ENCODE results near the gene CD163.

Gene CD163

GRCh38 chr12:7483343-7483742 is 20.2 kb downstream of the CD163 start:
- Histone ChIP-seq H3K9ac (ENCODE audit: low read depth, low read length, poor library complexity) (no peak overlapping the region), H3K18ac (ENCODE audit: low read length) (no peak overlapping the region), H2AK5ac (ENCODE audit: low read depth, low read length) (no peak overlapping the region), H3K23ac (ENCODE audit: low read depth, low read length, poor library complexity) (no peak overlapping the region), H3K4me1 (ENCODE audit: control insufficient read depth in 2 of 2, insufficient read depth in 1 of 2, low read depth in 1 of 2, low read length in 2 of 2) (no peaks in the 10 kb centered on the region), H3K9me3 (replicated peaks in 1 of 2; ENCODE audit: control insufficient read depth in 2 of 2, insufficient read depth in 1 of 2, low read depth in 1 of 2, low read length in 2 of 2) (no peaks in the 10 kb centered on the region), H2BK15ac (ENCODE audit: low read length) (no peak overlapping the region), H4K8ac (ENCODE audit: low read depth, low read length) (no peak overlapping the region), H3K4me3 (ENCODE audit: low read length in 2 of 2) (no peak overlapping the region), H2BK120ac (ENCODE audit: low read depth, low read length) (no peak overlapping the region), H3K27me3 (ENCODE audit: control insufficient read depth in 3 of 3, insufficient read depth in 3 of 3, low read depth in 1 of 3, low read length in 3 of 3) (no peaks in the 10 kb centered on the region), H2BK12ac (ENCODE audit: low read length) (no peak overlapping the region), H3K27ac (replicated peaks; ENCODE audit: low read length) (no peak overlapping the region), H3K4ac (ENCODE audit: low read length) (no peak overlapping the region), H3K36me3 (replicated peaks in 1 of 2; ENCODE audit: control insufficient read depth in 2 of 2, insufficient read depth in 2 of 2, low read length in 2 of 2) (no peaks in the 10 kb centered on the region), H3K79me1 (ENCODE audit: low read depth, low read length) (no peaks in the 10 kb centered on the region), H3K4me2 (ENCODE audit: insufficient read depth, low read length, poor library complexity, severe bottlenecking) (no peak overlapping the region), H2AFZ (ENCODE audit: low read length) (no peak overlapping the region), H4K91ac (ENCODE audit: low read depth, low read length, poor library complexity) (no peak overlapping the region), H2BK5ac (ENCODE audit: low read length) (no peak overlapping the region), H3K14ac (ENCODE audit: low read length) (no peak overlapping the region)
- no CpG with 5 or more reads among the region's 5 CpGs for WGBS, 2 donors (ENCODE audit: extremely low coverage in 2 of 2, insufficient read length in 2 of 2, insufficient replicate concordance in 1 of 2)
- no peak for DNase-seq (ENCODE audit: low spot score)

DNA sequence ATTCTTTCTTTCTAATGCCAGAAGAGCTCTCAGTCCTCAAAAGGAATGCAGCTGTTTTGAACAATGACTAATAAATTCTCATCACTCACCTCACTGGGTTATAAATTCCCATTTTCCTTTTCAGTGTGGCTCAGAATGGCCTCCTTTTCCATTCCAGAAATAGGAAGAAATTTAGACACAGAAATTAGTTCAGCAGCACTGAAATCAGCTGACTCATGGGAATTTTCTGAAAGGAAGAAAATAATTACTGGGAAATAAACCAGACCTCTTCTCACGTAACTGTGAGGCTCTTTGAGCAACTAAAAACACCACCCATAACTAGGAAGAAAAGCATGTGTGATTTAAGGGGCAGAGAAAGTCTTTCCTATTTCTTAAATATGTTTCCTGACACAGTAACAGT is 23.8 kb downstream of the CD163 start:
- Histone ChIP-seq H2AK5ac (ENCODE audit: low read depth, low read length) (no peak overlapping the region), H2AFZ (ENCODE audit: low read length) (no peak overlapping the region), H3K27me3 (ENCODE audit: control insufficient read depth in 3 of 3, insufficient read depth in 3 of 3, low read depth in 1 of 3, low read length in 3 of 3) (no peaks in the 10 kb centered on the region), H2BK12ac (ENCODE audit: low read length) (no peak overlapping the region), H3K36me3 (replicated peaks in 1 of 2; ENCODE audit: control insufficient read depth in 2 of 2, insufficient read depth in 2 of 2, low read length in 2 of 2) (no peaks in the 10 kb centered on the region), H3K4me1 (ENCODE audit: control insufficient read depth in 2 of 2, insufficient read depth in 1 of 2, low read depth in 1 of 2, low read length in 2 of 2) (no peaks in the 10 kb centered on the region), H3K18ac (ENCODE audit: low read length) (no peak overlapping the region), H3K23ac (ENCODE audit: low read depth, low read length, poor library complexity) (no peak overlapping the region), H3K4me3 (ENCODE audit: low read length in 2 of 2) (no peak overlapping the region), H3K4ac (ENCODE audit: low read length) (no peak overlapping the region), H2BK15ac (ENCODE audit: low read length) (no peak overlapping the region), H3K4me2 (ENCODE audit: insufficient read depth, low read length, poor library complexity, severe bottlenecking) (no peak overlapping the region), H3K9ac (ENCODE audit: low read depth, low read length, poor library complexity) (no peak overlapping the region), H2BK120ac (ENCODE audit: low read depth, low read length) (no peak overlapping the region), H4K8ac (ENCODE audit: low read depth, low read length) (no peak overlapping the region), H4K91ac (ENCODE audit: low read depth, low read length, poor library complexity) (no peak overlapping the region), H3K27ac (replicated peaks; ENCODE audit: low read length) (no peak overlapping the region), H3K79me1 (ENCODE audit: low read depth, low read length) (no peaks in the 10 kb centered on the region), H2BK5ac (ENCODE audit: low read length) (no peak overlapping the region), H3K9me3 (replicated peaks in 1 of 2; ENCODE audit: control insufficient read depth in 2 of 2, insufficient read depth in 1 of 2, low read depth in 1 of 2, low read length in 2 of 2) (no peaks in the 10 kb centered on the region), H3K14ac (ENCODE audit: low read length) (no peak overlapping the region)
- DNase-seq (ENCODE audit: low spot score), result no peak
- no CpG with 5 or more reads among the region's 1 CpG for WGBS, 2 donors (ENCODE audit: extremely low coverage in 2 of 2, insufficient read length in 2 of 2, insufficient replicate concordance in 1 of 2)

GRCh38 chr12:7472060-7472459 is 31.5 kb downstream of the CD163 start:
- Histone ChIP-seq H4K91ac (ENCODE audit: low read depth, low read length, poor library complexity) (no peak overlapping the region), H2BK120ac (ENCODE audit: low read depth, low read length) (no peak overlapping the region), H3K79me1 (ENCODE audit: low read depth, low read length) (no peaks in the 10 kb centered on the region), H2BK12ac (ENCODE audit: low read length) (no peak overlapping the region), H3K4ac (ENCODE audit: low read length) (no peak overlapping the region), H2BK5ac (ENCODE audit: low read length) (no peak overlapping the region), H2AFZ (ENCODE audit: low read length) (no peak overlapping the region), H3K4me3 (ENCODE audit: low read length in 2 of 2) (no peak overlapping the region), H3K23ac (ENCODE audit: low read depth, low read length, poor library complexity) (no peak overlapping the region), H3K27me3 (ENCODE audit: control insufficient read depth in 3 of 3, insufficient read depth in 3 of 3, low read depth in 1 of 3, low read length in 3 of 3) (no peaks in the 10 kb centered on the region), H3K36me3 (replicated peaks in 1 of 2; ENCODE audit: control insufficient read depth in 2 of 2, insufficient read depth in 2 of 2, low read length in 2 of 2) (no peaks in the 10 kb centered on the region), H3K4me1 (ENCODE audit: control insufficient read depth in 2 of 2, insufficient read depth in 1 of 2, low read depth in 1 of 2, low read length in 2 of 2) (no peaks in the 10 kb centered on the region), H3K14ac (ENCODE audit: low read length) (no peak overlapping the region), H3K4me2 (ENCODE audit: insufficient read depth, low read length, poor library complexity, severe bottlenecking) (no peak overlapping the region), H3K18ac (ENCODE audit: low read length) (no peak overlapping the region), H2AK5ac (ENCODE audit: low read depth, low read length) (no peak overlapping the region), H3K9ac (ENCODE audit: low read depth, low read length, poor library complexity) (no peak overlapping the region), H2BK15ac (ENCODE audit: low read length) (no peak overlapping the region), H3K9me3 (replicated peaks in 1 of 2; ENCODE audit: control insufficient read depth in 2 of 2, insufficient read depth in 1 of 2, low read depth in 1 of 2, low read length in 2 of 2) (no peaks in the 10 kb centered on the region), H3K27ac (replicated peaks; ENCODE audit: low read length) (no peak overlapping the region), H4K8ac (ENCODE audit: low read depth, low read length) (no peak overlapping the region)
- no peak for DNase-seq (ENCODE audit: low spot score)
- no CpG with 5 or more reads among the region's 6 CpGs for WGBS, 2 donors (ENCODE audit: extremely low coverage in 2 of 2, insufficient read length in 2 of 2, insufficient replicate concordance in 1 of 2)

GRCh38 chr12:7460375-7461259 is 43.0 kb downstream of the CD163 start:
- H2BK15ac ChIP-seq (ENCODE audit: low read length), result no peak overlapping the region
- no peak overlapping the region for H3K4ac ChIP-seq (ENCODE audit: low read length)
- H3K9ac ChIP-seq (ENCODE audit: low read depth, low read length, poor library complexity), result no peak overlapping the region
- H4K8ac ChIP-seq (ENCODE audit: low read depth, low read length), result no peak overlapping the region
- H3K14ac ChIP-seq (ENCODE audit: low read length), result no peak overlapping the region
- no CpG with 5 or more reads among the region's 7 CpGs for WGBS, 2 donors (ENCODE audit: extremely low coverage in 2 of 2, insufficient read length in 2 of 2, insufficient replicate concordance in 1 of 2)
- H3K27me3 ChIP-seq (ENCODE audit: control insufficient read depth in 3 of 3, insufficient read depth in 3 of 3, low read depth in 1 of 3, low read length in 3 of 3), result no peaks in the 10 kb centered on the region
- no peak overlapping the region for H3K27ac ChIP-seq (replicated peaks; ENCODE audit: low read length)
- no peaks in the 10 kb centered on the region for H3K4me1 ChIP-seq (ENCODE audit: control insufficient read depth in 2 of 2, insufficient read depth in 1 of 2, low read depth in 1 of 2, low read length in 2 of 2)
- H3K4me3 ChIP-seq (ENCODE audit: low read length in 2 of 2), result no peak overlapping the region
- H2BK12ac ChIP-seq (ENCODE audit: low read length), result no peak overlapping the region
- H2BK5ac ChIP-seq (ENCODE audit: low read length), result no peak overlapping the region
- no peak overlapping the region for H3K18ac ChIP-seq (ENCODE audit: low read length)
- no peaks in the 10 kb centered on the region for H3K9me3 ChIP-seq (replicated peaks in 1 of 2; ENCODE audit: control insufficient read depth in 2 of 2, insufficient read depth in 1 of 2, low read depth in 1 of 2, low read length in 2 of 2)
- peak; percentile 59 for DNase-seq (ENCODE audit: low spot score)
- no peak overlapping the region for H2BK120ac ChIP-seq (ENCODE audit: low read depth, low read length)
- H3K36me3 ChIP-seq (replicated peaks in 1 of 2; ENCODE audit: control insufficient read depth in 2 of 2, insufficient read depth in 2 of 2, low read length in 2 of 2), result no peaks in the 10 kb centered on the region
- H2AK5ac ChIP-seq (ENCODE audit: low read depth, low read length), result no peak overlapping the region
- H3K79me1 ChIP-seq (ENCODE audit: low read depth, low read length), result no peaks in the 10 kb centered on the region
- H2AFZ ChIP-seq (ENCODE audit: low read length), result no peak overlapping the region
- H4K91ac ChIP-seq (ENCODE audit: low read depth, low read length, poor library complexity), result no peak overlapping the region
- no peak overlapping the region for H3K23ac ChIP-seq (ENCODE audit: low read depth, low read length, poor library complexity)
- no peak overlapping the region for H3K4me2 ChIP-seq (ENCODE audit: insufficient read depth, low read length, poor library complexity, severe bottlenecking)
